Uterus (tissue), 4 donors: Measurements from ENCODE around the gene BMPR2. TPM values are rescaled to one million over a fixed set of nuclear protein-coding genes. Genes with fewer than 3 reads are reported as not detected.

Experiments used
- DNase-seq, 2 donors: peaks; one replicate each; pipeline ENCODE4 v3.0.0-alpha.2; 2019 to 2020
- H3K27ac ChIP-seq, 2 donors: fragments of 200-600 bp; sonication (generic); 1 replicate in 1 of 2; 2 replicates in 1 of 2; pipeline ENCODE4 v1.5.1; 2016 to 2018
- H3K27me3 ChIP-seq, 2 donors: fragments of 200-600 bp; sonication (generic); one replicate each; pipeline ENCODE4 v1.5.1; 2018 to 2019; ENCODE audit warnings: control low read depth in 1 of 2
- H3K36me3 ChIP-seq, 2 donors: fragments of 200-600 bp; sonication (generic); one replicate each; pipeline ENCODE4 v1.5.1; 2019; ENCODE audit warnings: control low read depth in 1 of 2
- H3K4me1 ChIP-seq, 2 donors: fragments of 200-600 bp; sonication (generic); one replicate each; pipeline ENCODE4 v1.5.1; 2018 to 2019; ENCODE audit warnings: control low read depth in 1 of 2
- H3K4me3 ChIP-seq, 2 donors: fragments of 200-600 bp; sonication (generic); 1 replicate in 1 of 2; 2 replicates in 1 of 2; pipeline ENCODE4 v1.5.1; 2018 to 2019; ENCODE audit warnings: mild to moderate bottlenecking in 1 of 2
- H3K9me3 ChIP-seq, 2 donors: fragments of 200-600 bp; sonication (generic); one replicate each; pipeline ENCODE4 v1.5.1; 2019; ENCODE audit warnings: control low read depth in 1 of 2
- CTCF ChIP-seq, 4 experiments: fragments of 200-600 bp in 2 of 4; fragments of 450-650 bp in 2 of 4; sonication (generic) in 2 of 4; IDR thresholded peaks; one replicate each; pipeline ENCODE4 v1.5.1; 2016 to 2019; ENCODE audit warnings: antibody characterized with exemption in 4 of 4, mild to moderate bottlenecking in 2 of 4, moderate library complexity in 1 of 4
- POLR2A ChIP-seq, 2 donors: fragments of 450-650 bp; IDR thresholded peaks; one replicate each; pipeline ENCODE4 v1.6.1; 2016; ENCODE audit warnings: antibody characterized with exemption in 2 of 2, mild to moderate bottlenecking in 1 of 2, moderate library complexity in 1 of 2
- intact Hi-C: fragments of 100-400 bp; cut with DNase I; formaldehyde crosslinking; loops from one replicate; pipeline ENCODE4 v1.15.1; 2023; ENCODE audit warnings: low total_unique reads
- total RNA-seq, 4 donors: library from RNA; depleted of rRNA in 3 of 4; stranded (reverse); fragments of >200 nt in 3 of 4; gene quantifications; one replicate each; pipeline versions ENCODE4 v1.1.0 to v1.2.4, GENCODE V29; 2014 to 2023
- donor health status: DM: yes; HTN: yes; CAD: no.

Gene BMPR2
- total RNA-seq, 4 donors from 2014 or later = 38.7 to 101 (median 62.3) TPM

DNA sequence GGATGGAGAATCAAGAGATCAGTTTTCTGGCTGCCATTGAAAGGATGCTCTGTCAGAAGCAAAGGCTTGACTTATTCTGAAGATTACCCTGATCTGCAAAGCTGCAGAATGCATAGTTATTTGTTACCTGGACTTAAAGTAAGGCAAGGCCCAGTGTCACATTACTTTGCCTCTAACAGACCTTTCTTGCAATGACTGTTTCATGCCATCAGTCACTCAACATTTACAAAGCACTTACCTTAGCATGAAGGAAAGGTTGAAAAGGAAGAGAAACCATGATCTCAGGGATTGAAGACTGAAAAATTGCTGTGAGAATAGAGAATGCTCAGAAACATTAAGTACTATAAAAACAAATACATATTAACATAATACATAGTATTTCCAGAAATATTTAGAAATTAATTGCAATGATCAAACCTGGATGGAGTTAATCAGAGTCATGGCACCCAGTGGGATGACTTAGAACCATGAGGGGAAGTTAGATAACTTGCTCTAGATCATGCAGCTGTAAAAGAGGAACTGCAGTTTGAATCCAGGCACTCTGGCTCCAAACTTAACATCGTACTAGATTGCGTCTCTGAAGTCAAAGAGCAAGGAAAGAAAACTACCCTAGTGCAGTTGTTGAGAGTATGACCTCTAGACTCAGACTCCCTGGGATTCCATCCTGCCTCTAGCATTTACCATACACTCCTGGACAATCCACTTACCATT is 232.2 kb downstream of the BMPR2 start:
- H3K9me3 ChIP-seq = no peaks in the 10 kb centered on the region
- H3K4me3 ChIP-seq = no peak overlapping the region
- H3K4me1 ChIP-seq = no peaks in the 10 kb centered on the region
- no peak for DNase-seq
- no peak for TF ChIP-seq CTCF (IDR thresholded peaks at IDR 0.05)
- TF ChIP-seq POLR2A (IDR thresholded peaks at IDR 0.05) = no peak
- intact Hi-C loops = no loop called here
- no peak overlapping the region for H3K27ac ChIP-seq
- no peaks in the 10 kb centered on the region for H3K27me3 ChIP-seq
- H3K36me3 ChIP-seq = no peaks in the 10 kb centered on the region

DNA sequence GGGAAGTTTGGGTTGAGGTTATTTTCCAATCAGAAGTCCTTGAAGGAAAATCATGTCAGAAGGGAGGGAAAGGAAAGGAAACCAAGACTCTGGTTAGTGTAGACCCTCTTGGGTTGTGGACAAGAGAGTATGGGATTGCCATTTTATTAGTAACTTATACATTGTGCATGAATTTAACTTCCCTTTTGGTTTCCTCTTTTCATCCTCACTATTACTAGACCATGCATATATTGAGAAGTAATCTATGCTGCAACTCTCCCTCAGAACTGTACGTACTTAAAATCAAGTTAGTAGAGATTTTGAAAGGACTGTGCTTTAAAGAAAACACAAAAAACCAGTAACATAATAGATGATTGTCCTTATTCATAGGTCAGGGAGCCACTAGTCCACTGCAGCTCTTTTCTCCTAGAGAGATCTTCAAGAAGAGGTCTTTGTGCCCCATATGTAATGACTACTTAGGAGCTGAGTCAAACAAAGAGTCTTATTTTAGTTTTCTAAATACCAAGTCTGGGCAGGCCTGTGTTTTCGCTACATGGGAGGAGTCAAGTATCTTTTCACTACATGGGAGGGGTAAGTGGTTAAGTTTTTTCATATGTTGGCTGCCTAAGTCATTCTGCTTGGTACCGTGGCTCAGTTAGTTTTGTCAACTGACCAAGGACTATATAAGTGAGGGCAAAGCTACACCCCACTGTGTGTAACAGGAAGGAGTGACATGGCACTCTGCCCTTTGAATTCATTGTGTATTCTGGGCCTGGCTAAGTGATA is 233.4 kb downstream of the BMPR2 start:
- intact Hi-C loops = no loop called here
- Histone ChIP-seq H3K27me3 (no peaks in the 10 kb centered on the region), H3K4me1 (no peaks in the 10 kb centered on the region), H3K9me3 (no peaks in the 10 kb centered on the region), H3K27ac (no peak overlapping the region), H3K4me3 (no peak overlapping the region), H3K36me3 (no peaks in the 10 kb centered on the region)
- no peak for DNase-seq
- TF ChIP-seq CTCF (IDR thresholded peaks at IDR 0.05) (no peak), POLR2A (IDR thresholded peaks at IDR 0.05) (no peak)

GRCh38 chr2:202610380-202610779 is 234.3 kb downstream of the BMPR2 start:
- no peaks in the 10 kb centered on the region for H3K27me3 ChIP-seq
- H3K27ac ChIP-seq = no peak overlapping the region
- TF ChIP-seq CTCF (IDR thresholded peaks at IDR 0.05) (no peak), POLR2A (IDR thresholded peaks at IDR 0.05) (no peak)
- no peak for DNase-seq
- intact Hi-C loops = no loop called here
- H3K4me1 ChIP-seq = no peaks in the 10 kb centered on the region
- no peak overlapping the region for H3K4me3 ChIP-seq
- H3K36me3 ChIP-seq = no peaks in the 10 kb centered on the region
- H3K9me3 ChIP-seq = no peaks in the 10 kb centered on the region

- H3K4me1 ChIP-seq = no peaks in the 10 kb centered on the region
- no peaks in the 10 kb centered on the region for H3K36me3 ChIP-seq
- DNase-seq = no peak
- intact Hi-C loops = no loop called here
- H3K27me3 ChIP-seq = no peaks in the 10 kb centered on the region
- no peak overlapping the region for H3K4me3 ChIP-seq
- no peak for TF ChIP-seq POLR2A (IDR thresholded peaks at IDR 0.05)
- no peak for TF ChIP-seq CTCF (IDR thresholded peaks at IDR 0.05)
- H3K27ac ChIP-seq = no peak overlapping the region
- no peaks in the 10 kb centered on the region for H3K9me3 ChIP-seq
Observed at GRCh38 chr2:202612145-202612544, 236.0 kb downstream of the BMPR2 start.

- Histone ChIP-seq H3K27ac (no peak overlapping the region), H3K4me1 (no peaks in the 10 kb centered on the region), H3K27me3 (no peaks in the 10 kb centered on the region), H3K36me3 (no peaks in the 10 kb centered on the region), H3K9me3 (no peaks in the 10 kb centered on the region), H3K4me3 (no peak overlapping the region)
- no peak for DNase-seq
- intact Hi-C loops = no loop called here
- TF ChIP-seq POLR2A (IDR thresholded peaks at IDR 0.05) (no peak), CTCF (IDR thresholded peaks at IDR 0.05) (no peak)
Observed at GRCh38 chr2:202613479-202613878, 237.4 kb downstream of the BMPR2 start.
